Measurements from ENCODE around the gene DEFB114. TPM values are rescaled to one million over a fixed set of nuclear protein-coding genes. Genes with fewer than 3 reads are reported as not detected.
"Not testable (repeated sequence)": the region's sequence is repeated elsewhere in the genome, so short reads cannot be mapped to it uniquely, and the experiment has no call there.

The DEFB114 gene
- total RNA-seq, 1 donor from 2014 or later = not detected

GRCh38 chr6:49950415-49950751, 13.6 kb downstream of the DEFB114 start:
- ATAC-seq = no peak
- TF ChIP-seq CTCF (IDR thresholded peaks at IDR 0.05) = no peak
- Histone ChIP-seq H3K4me1 (no peaks in the 10 kb centered on the region), H3K27ac (no peak overlapping the region), H3K4me3 (no peak overlapping the region), H3K36me3 (no peaks in the 10 kb centered on the region), H3K9me3 (no peaks in the 10 kb centered on the region), H3K27me3 (no peaks in the 10 kb centered on the region)
- intact Hi-C loops (cut with DNase I) = no loop called here
- no peak for DNase-seq

DNA sequence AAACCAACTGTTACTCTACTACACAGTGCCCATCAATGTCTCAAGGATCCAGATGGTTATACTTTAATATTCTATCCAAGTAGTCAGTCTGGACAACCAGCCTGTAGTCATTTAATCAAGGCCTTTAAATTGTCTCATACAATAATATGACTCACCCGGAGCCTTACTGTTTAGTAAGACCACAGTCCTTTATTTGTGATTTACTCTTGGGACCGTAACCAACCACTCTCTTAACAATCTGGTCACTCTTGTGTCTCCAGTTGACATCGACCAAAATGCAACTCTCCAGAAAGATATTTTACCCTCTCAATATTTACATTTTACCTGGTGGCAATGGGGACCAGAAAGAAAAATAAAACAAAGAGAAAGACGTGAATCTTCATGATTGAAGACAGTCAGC, 14.9 kb downstream of the DEFB114 start:
- H3K4me3 ChIP-seq = no peak overlapping the region
- intact Hi-C loops (cut with DNase I) = no loop called here
- no peak for DNase-seq

GRCh38 chr6:49946835-49947234, 17.1 kb downstream of the DEFB114 start:
- H3K4me1 ChIP-seq = no peaks in the 10 kb centered on the region
- no peaks in the 10 kb centered on the region for H3K9me3 ChIP-seq
- ATAC-seq = no peak
- no peak for DNase-seq
- no peaks in the 10 kb centered on the region for H3K27me3 ChIP-seq
- TF ChIP-seq CTCF (IDR thresholded peaks at IDR 0.05) = no peak
- intact Hi-C loops (cut with DNase I) = no loop called here
- H3K4me3 ChIP-seq = no peak overlapping the region
- H3K36me3 ChIP-seq = no peaks in the 10 kb centered on the region
- no peak overlapping the region for H3K27ac ChIP-seq

More for the DNA sequence above, 14.9 kb downstream of the DEFB114 start:
- H3K27ac ChIP-seq = no peak overlapping the region
- no peaks in the 10 kb centered on the region for H3K27me3 ChIP-seq
- no peak for ATAC-seq
- TF ChIP-seq CTCF (IDR thresholded peaks at IDR 0.05) = no peak
- H3K4me1 ChIP-seq = no peaks in the 10 kb centered on the region
- H3K36me3 ChIP-seq = no peaks in the 10 kb centered on the region
- no peaks in the 10 kb centered on the region for H3K9me3 ChIP-seq

GRCh38 chr6:49944068-49944467, 19.9 kb downstream of the DEFB114 start:
- DNase-seq; H3K36me3 ChIP-seq; H3K4me1 ChIP-seq; H3K27ac ChIP-seq; H3K27me3 ChIP-seq; H3K9me3 ChIP-seq; H3K4me3 ChIP-seq; ATAC-seq; intact Hi-C loops (cut with DNase I): not testable (repeated sequence)

GRCh38 chr6:49939993-49940498, 23.9 kb downstream of the DEFB114 start:
- intact Hi-C loops (cut with DNase I) = no loop called here
- DNase-seq (no peak), ATAC-seq (no peak)
- Histone ChIP-seq H3K27me3 (no peaks in the 10 kb centered on the region), H3K27ac (no peak overlapping the region), H3K4me3 (no peak overlapping the region), H3K36me3 (no peaks in the 10 kb centered on the region), H3K4me1 (no peaks in the 10 kb centered on the region), H3K9me3 (no peaks in the 10 kb centered on the region)
- TF ChIP-seq CTCF (IDR thresholded peaks at IDR 0.05) = no peak

- TF ChIP-seq CTCF (IDR thresholded peaks at IDR 0.05) = no peak
- Histone ChIP-seq H3K4me1 (no peaks in the 10 kb centered on the region), H3K27ac (no peak overlapping the region), H3K36me3 (no peaks in the 10 kb centered on the region), H3K27me3 (no peaks in the 10 kb centered on the region), H3K9me3 (no peaks in the 10 kb centered on the region), H3K4me3 (no peak overlapping the region)
- no peak for DNase-seq
- ATAC-seq = no peak
- intact Hi-C loops (cut with DNase I) = no loop called here
These were observed 26.2 kb downstream of the DEFB114 start for GRCh38 chr6:49937811-49938210.

Measured in upper lobe of right lung (tissue), 1 donor.